GM19099 (cell line): Measurements from ENCODE around the gene CEBPA.

Experiments
- POLR2A ChIP-seq: IDR thresholded peaks from 3 replicates; pipeline ENCODE4 v1.6.1; 2011; ENCODE audit warnings: low read depth; ENCODE audit not compliant: insufficient read length; ENCODE audit errors: extremely low read depth

The CEBPA gene

GRCh38 chr19:33259539-33259938, 42.8 kb downstream of the CEBPA start:
- TF ChIP-seq POLR2A, result no peak

GRCh38 chr19:33257828-33258227, 44.5 kb downstream of the CEBPA start:
- no peak for TF ChIP-seq POLR2A

- no peak for TF ChIP-seq POLR2A
Observed at GRCh38 chr19:33256261-33256660, 46.1 kb downstream of the CEBPA start.

DNA sequence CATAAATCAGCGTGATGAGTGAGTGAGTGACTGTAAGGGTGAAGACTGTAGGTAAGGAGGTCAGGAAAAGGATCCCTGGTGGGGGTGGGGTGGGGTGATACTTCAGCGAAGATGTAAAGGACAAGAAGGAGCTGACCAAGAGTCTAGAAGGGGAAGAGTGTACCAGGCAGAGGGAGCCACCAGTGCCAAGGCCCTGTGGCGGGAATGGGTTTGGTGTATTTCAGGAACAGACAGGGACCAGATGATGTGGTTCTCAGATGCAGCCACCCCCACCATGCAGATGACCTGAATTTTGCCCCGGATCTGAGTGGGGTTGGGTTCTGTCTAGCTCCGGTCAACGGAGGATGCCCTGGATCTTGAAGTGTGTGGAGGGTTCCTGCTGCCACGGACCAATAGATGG, 46.6 kb downstream of the CEBPA start:
- no peak for TF ChIP-seq POLR2A

DNA sequence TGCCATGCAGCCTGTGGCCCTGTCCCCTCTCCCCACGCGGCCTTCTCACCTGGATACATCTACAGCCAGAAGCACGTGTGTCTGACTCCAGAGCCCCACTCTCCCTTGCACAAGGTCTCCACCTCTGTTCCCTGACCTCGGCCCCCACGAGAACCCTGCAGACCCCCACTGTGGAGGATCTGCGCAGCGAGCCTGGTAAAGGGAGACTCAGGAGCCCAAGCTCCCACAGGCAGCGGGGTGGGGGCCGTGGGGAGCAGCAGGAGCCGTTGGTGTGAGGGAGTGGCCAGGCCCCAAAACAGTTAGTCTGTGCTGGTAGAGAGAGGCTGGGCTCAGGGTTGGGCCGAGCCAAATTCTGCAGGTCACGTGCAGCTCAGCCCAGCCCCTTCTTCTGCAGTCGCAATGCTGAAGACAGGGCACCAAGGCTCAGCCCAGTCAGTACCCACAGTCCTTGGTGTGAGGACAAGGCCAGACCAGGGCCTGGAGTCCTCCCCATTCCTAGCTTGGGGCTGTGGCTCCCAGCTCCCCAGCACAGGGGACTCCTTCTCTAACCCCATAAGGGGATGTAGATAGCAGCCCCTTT, 48.0 kb downstream of the CEBPA start:
- no peak for TF ChIP-seq POLR2A

DNA sequence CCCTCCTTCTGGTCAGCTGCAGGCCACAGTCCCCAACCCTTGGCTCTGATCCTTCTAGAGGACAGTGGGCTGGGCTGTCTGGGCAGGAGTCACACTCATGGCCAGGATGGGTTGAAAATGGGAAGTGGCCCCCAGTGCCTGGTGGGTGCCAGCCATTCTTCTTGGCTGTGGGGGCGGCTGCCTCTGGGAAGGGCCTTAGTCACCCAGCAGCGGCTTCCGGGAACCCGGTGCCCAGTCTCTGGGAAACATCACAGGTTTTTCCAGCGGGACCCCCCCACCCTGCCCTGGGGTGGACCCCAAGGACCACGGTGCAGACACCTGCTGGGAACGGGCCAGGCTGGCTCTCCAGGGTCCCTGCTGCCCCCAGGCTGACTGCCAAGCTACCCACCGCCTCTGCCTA, 49.4 kb downstream of the CEBPA start:
- TF ChIP-seq POLR2A, result no peak

GRCh38 chr19:33252418-33252962, 49.8 kb downstream of the CEBPA start:
- no peak for TF ChIP-seq POLR2A

DNA sequence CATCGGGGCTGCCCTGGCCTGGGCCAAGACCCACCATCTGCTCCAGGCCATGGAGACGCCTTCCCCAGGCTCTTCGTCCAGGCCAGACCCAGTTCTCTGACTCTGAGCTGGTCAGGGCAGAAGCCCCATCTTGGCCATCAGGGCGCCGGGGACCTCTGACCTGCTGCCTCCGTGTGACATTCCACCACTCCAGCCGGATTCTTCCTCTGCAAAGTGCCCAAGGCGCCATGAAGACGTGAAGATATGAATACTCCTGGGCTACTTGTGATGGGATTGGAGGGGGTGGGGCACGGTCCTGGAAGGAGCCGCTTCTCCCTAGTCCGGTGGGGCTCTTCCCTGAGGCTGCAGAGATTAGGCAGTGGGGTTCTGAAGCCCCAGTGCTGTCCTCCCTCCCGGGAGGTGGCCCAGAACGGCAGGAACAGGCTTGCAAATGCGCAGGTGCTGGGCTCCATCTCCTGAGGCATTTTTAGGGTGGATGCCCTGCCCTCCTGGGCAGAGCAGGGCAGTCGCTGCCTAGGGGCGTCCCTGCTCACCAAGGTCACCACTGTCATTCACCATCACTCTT, 50.7 kb downstream of the CEBPA start:
- no peak for TF ChIP-seq POLR2A

DNA sequence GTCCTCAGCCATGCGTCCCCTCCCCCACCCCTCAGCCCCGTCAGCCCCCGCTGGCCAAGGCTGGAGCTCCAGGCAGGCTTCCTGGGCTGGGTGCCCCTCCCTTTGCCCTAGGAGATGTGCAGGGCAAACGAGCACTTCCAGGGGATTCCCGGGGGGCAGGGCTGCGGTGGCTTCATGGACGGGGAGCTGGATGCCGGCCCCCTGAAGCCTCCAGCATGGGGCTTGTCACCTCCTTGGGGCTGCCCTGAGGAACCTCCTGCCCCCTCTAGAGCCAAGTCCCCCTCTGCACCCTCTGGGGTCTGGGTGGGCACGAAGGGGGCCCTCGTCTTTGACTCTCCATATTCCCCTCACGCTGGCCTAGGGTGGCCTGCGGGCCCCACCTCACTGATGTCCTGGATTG, 51.3 kb downstream of the CEBPA start:
- TF ChIP-seq POLR2A, result no peak

GRCh38 chr19:33250500-33250899, 51.8 kb downstream of the CEBPA start:
- no peak for TF ChIP-seq POLR2A
